ENCODE measurements around the gene RXRA. TPM values are rescaled to one million over a fixed set of nuclear protein-coding genes. Genes with fewer than 3 reads are reported as not detected.

RXRA gene
- total and polyA plus RNA-seq, 4 donors = 41.5 to 116 (median 74.1) TPM

GRCh38 chr9:134335061-134335460, 8.8 kb downstream of the RXRA start:
- Histone ChIP-seq H3K9ac (ENCODE audit: low read depth in 1 of 2, low read length in 2 of 2) (peak overlapping the region in 1 of 2 donors; percentile 26), H3K27me3 (ENCODE audit: control insufficient read depth in 4 of 4, insufficient read depth in 4 of 4, low read length in 3 of 4) (no peaks in the 10 kb centered on the region), H3K4me1 (ENCODE audit: control insufficient read depth in 4 of 4, insufficient read depth in 4 of 4, low read length in 3 of 4) (peaks cover 75 to 100% (median 96%) of the 10 kb centered on the region in 4 donors), H3K36me3 (ENCODE audit: control insufficient read depth in 4 of 4, insufficient read depth in 3 of 4, low read depth in 1 of 4, low read length in 3 of 4) (no peaks in the 10 kb centered on the region), H3K27ac (ENCODE audit: low read depth in 1 of 2, low read length in 2 of 2) (peak overlapping the region; percentile 72 to 99), H3K4me3 (ENCODE audit: low read depth in 1 of 3, low read length in 3 of 3) (no peak overlapping the region), H3K9me3 (ENCODE audit: control insufficient read depth in 4 of 4, low read length in 3 of 4) (no peaks in the 10 kb centered on the region)
- DNase-seq (ENCODE audit: low spot score) = no peak
- 96% methylated on average over 2 of the region's 2 CpGs for WGBS
- no peak for TF ChIP-seq HNF4A (conservative IDR thresholded peaks at IDR 0.05)
- no peak for TF ChIP-seq EGR1 (IDR thresholded peaks at IDR 0.05; ENCODE audit: low read depth in 2 of 2)
- TF ChIP-seq ZBTB33 (IDR thresholded peaks at IDR 0.05) = no peak
- TF ChIP-seq JUND (IDR thresholded peaks at IDR 0.05) = no peak
- no peak for TF ChIP-seq HNF4G (IDR thresholded peaks at IDR 0.05)
- no peak for TF ChIP-seq FOXA1 (IDR thresholded peaks at IDR 0.05)
- TF ChIP-seq YY1 (IDR thresholded peaks at IDR 0.05) = no peak
- TF ChIP-seq CTCF (IDR thresholded peaks at IDR 0.05; ENCODE audit: low read depth, low read length, missing input control) = no peak
- no peak for TF ChIP-seq ATF3 (IDR thresholded peaks at IDR 0.05)
- no peak for TF ChIP-seq RAD21 (IDR thresholded peaks at IDR 0.05)
- no peak for TF ChIP-seq RXRA (IDR thresholded peaks at IDR 0.05)

GRCh38 chr9:134335486-134336220, 9.4 kb downstream of the RXRA start:
- Histone ChIP-seq H3K4me3 (ENCODE audit: low read depth in 1 of 3, low read length in 3 of 3) (peak overlapping the region; percentile 27 to 46 (median 38)), H3K9me3 (ENCODE audit: control insufficient read depth in 4 of 4, low read length in 3 of 4) (no peaks in the 10 kb centered on the region), H3K36me3 (ENCODE audit: control insufficient read depth in 4 of 4, insufficient read depth in 3 of 4, low read depth in 1 of 4, low read length in 3 of 4) (no peaks in the 10 kb centered on the region), H3K4me1 (ENCODE audit: control insufficient read depth in 4 of 4, insufficient read depth in 4 of 4, low read length in 3 of 4) (peaks cover 69 to 100% (median 96%) of the 10 kb centered on the region in 4 donors), H3K27me3 (ENCODE audit: control insufficient read depth in 4 of 4, insufficient read depth in 4 of 4, low read length in 3 of 4) (no peaks in the 10 kb centered on the region), H3K9ac (ENCODE audit: low read depth in 1 of 2, low read length in 2 of 2) (peak overlapping the region in 1 of 2 donors; percentile 26), H3K27ac (ENCODE audit: low read depth in 1 of 2, low read length in 2 of 2) (peak overlapping the region; percentile 72 to 99)
- 24% methylated on average over 20 of the region's 20 CpGs for WGBS
- no peak for DNase-seq (ENCODE audit: low spot score)
- TF ChIP-seq GABPA (IDR thresholded peaks at IDR 0.05 in 1 of 2, conservative IDR thresholded peaks at IDR 0.05 in 1 of 2) = peak in 1 of 2 donors; percentile 37
- peak; percentile 100 for TF ChIP-seq HNF4A (conservative IDR thresholded peaks at IDR 0.05)
- TF ChIP-seq YY1 (IDR thresholded peaks at IDR 0.05) = peak; percentile 88
- peak in 1 of 2 donors; percentile 68 for TF ChIP-seq EGR1 (IDR thresholded peaks at IDR 0.05; ENCODE audit: low read depth in 2 of 2)
- TF ChIP-seq MAX (IDR thresholded peaks at IDR 0.05) = peak; percentile 86
- TF ChIP-seq FOXA1 (IDR thresholded peaks at IDR 0.05) = peak; percentile 81
- peak in 1 of 2 donors; percentile 64 for TF ChIP-seq JUND (IDR thresholded peaks at IDR 0.05)
- peak; percentile 53 for TF ChIP-seq FOXA2 (IDR thresholded peaks at IDR 0.05)
- TF ChIP-seq REST (IDR thresholded peaks at IDR 0.05) = peak; percentile 85
- peak; percentile 63 for TF ChIP-seq NR2F2 (IDR thresholded peaks at IDR 0.05)
- peak; percentile 97 to 98 for TF ChIP-seq RXRA (IDR thresholded peaks at IDR 0.05)
- TF ChIP-seq RAD21 (IDR thresholded peaks at IDR 0.05) = peak; percentile 52 to 67
- no peak for TF ChIP-seq CTCF (IDR thresholded peaks at IDR 0.05; ENCODE audit: low read depth, low read length, missing input control)
- TF ChIP-seq SP1 (IDR thresholded peaks at IDR 0.05) = peak; percentile 97
- no peak for TF ChIP-seq TAF1 (conservative IDR thresholded peaks at IDR 0.05)
- no peak for TF ChIP-seq ATF3 (IDR thresholded peaks at IDR 0.05)
- TF ChIP-seq HNF4G (IDR thresholded peaks at IDR 0.05) = peak; percentile 100
